Adrenal gland (tissue), 12 donors: Measurements from ENCODE around the gene GPR152. TPM values are rescaled to one million over a fixed set of nuclear protein-coding genes. Genes with fewer than 3 reads are reported as not detected.
A peak's percentile ranks its signal among the peaks of the same experiment; 100 is the strongest.

ENCODE experiments used
- DNase-seq, 7 donors: peaks; one replicate each; pipeline ENCODE4 v3.0.0-alpha.2; 2019 to 2020
- H3K27ac ChIP-seq, 5 donors: fragments of 200-600 bp; sonication (generic) in 4 of 5; 1 replicate in 3 of 5; 2 replicates in 2 of 5; pipeline versions ENCODE4 v1.5.1 to v1.8.0; 2016 to 2020; ENCODE audit warnings: mild to moderate bottlenecking in 1 of 5
- H3K27me3 ChIP-seq: fragments of 200-600 bp; 2 replicates; pipeline ENCODE4 v1.8.0; 2021
- H3K36me3 ChIP-seq, 2 donors: fragments of 200-600 bp; replicated peaks in 1 of 2; 1 replicate in 1 of 2; 2 replicates in 1 of 2; pipeline versions ENCODE4 v1.5.1 to v1.8.0; 2018 to 2022
- H3K4me1 ChIP-seq, 2 donors: fragments of 200-600 bp; replicated peaks in 1 of 2; 1 replicate in 1 of 2; 2 replicates in 1 of 2; pipeline versions ENCODE4 v1.5.1 to v1.8.0; 2018 to 2021
- H3K4me3 ChIP-seq, 4 donors: fragments of 200-600 bp; sonication (generic) in 3 of 4; one replicate each; pipeline ENCODE4 v1.5.1; 2016 to 2018
- H3K9me3 ChIP-seq, 3 donors: fragments of 200-600 bp; sonication (generic) in 1 of 3; replicated peaks in 1 of 3; 1 replicate in 2 of 3; 2 replicates in 1 of 3; pipeline versions ENCODE4 v1.5.1 to v1.8.0; 2016 to 2021
- POLR2A ChIP-seq, 2 donors: fragments of 450-650 bp; IDR thresholded peaks; one replicate each; pipeline ENCODE4 v1.6.1; 2017; ENCODE audit warnings: antibody characterized with exemption in 2 of 2, mild to moderate bottlenecking in 2 of 2, moderate library complexity in 1 of 2
- WGBS, 4 donors: extraction: QIAGEN DNeasy Blood & Tissue Kit in 2 of 4; methylation state at CpG; one replicate each; pipeline versions ENCODE4 v1.1.5 to v1.1.7; 2013 to 2017; 5-methylcytosine and 5-hydroxymethylcytosine counted together
- intact Hi-C, 2 donors: fragments of 100-400 bp; cut with DNase I; formaldehyde crosslinking; loops; one replicate each; pipeline versions ENCODE4 v1.14.1 to v1.15.0; 2022 to 2023
- polyA plus RNA-seq, 3 donors: library from polyadenylated mRNA; stranded (reverse); fragments of 200-250 nt in 2 of 3; fragments of 350-450 nt in 1 of 3; fragmentation: Illumina TruSeq in 1 of 3; extraction: RNeasy Lipid Tissue Mini Kit (QIAGEN cat#74804) in 1 of 3; gene quantifications; one replicate each; pipeline ENCODE4 v1.2.3, GENCODE V29; 2013 to 2014
- total RNA-seq, 9 donors: library from RNA; depleted of rRNA in 4 of 9; stranded (reverse); fragments of >200 nt in 4 of 9; fragments of 120-200 nt in 1 of 9; fragmentation: NEBNext Ultra II Directional in 1 of 9; extraction: Animal tissue kit (Norgen Biotek cat#: 25700) in 1 of 9; gene quantifications; one replicate each; pipeline versions ENCODE4 v1.1.0 to v1.2.4, GENCODE V29; 2013 to 2023
- TF ChIP-seq, protein P1 (sequence below), 6 experiments: fragments of 450-650 bp in 4 of 6; fragments of 200-600 bp in 2 of 6; sonication (generic) in 1 of 6; IDR thresholded peaks; 1 replicate in 5 of 6; 2 replicates in 1 of 6; pipeline versions ENCODE4 v1.5.1 to v1.8.0; 2016 to 2021; ENCODE audit warnings: antibody characterized with exemption in 6 of 6, mild to moderate bottlenecking in 2 of 6, moderate library complexity in 1 of 6
- donor health status: healthy with polysubstance abuse.
- donor health status: Bipolar disorder and iron deficiency.
- donor health status: DM: yes; HTN: yes; CAD: no.
- donor health status: DM: no; HTN: no; CAD: no.
- donor health status: DM: no; HTN: no; CAD: no.
- donor health status: DM: yes; HTN: yes; CAD: no.

GPR152 gene
- total and polyA plus RNA-seq, 12 donors: 0.18 TPM; not detected in 11

DNA sequence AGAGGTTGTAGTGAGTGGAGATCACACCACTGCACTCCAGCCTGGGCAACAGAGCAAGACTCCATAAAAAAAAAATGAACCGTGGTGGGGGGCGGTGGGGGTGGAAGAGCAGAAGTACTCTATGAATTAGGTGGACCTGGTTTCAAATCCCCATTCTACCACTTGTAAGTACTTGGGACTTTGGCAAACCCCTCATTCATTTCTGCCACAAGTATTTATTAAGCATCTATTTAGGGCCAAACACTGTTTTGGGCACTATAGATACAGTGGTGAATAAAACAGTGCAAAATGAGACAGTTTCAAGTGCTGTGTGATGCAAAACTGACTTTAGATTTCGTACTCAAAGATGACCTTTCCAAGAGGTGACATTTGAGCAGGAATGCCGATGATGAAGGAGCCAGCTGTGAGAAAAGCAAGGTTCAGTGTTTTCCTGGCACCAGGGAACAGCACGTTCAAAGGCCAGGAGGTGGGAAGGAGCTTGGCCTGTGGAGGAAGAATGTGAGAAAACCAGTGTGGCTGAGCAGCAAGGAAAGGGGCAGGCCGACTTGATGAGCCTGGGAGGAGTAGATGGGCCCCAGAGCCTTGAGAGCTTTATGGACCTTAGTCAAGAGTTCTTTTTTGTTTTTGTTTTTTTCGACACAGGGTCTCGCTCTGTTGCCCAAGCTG, 17.9 kb upstream of the GPR152 start:
- Histone ChIP-seq H3K27ac (no peak overlapping the region), H3K4me1 (peaks cover 6 to 27% of the 10 kb centered on the region in 2 donors), H3K36me3 (no peaks in the 10 kb centered on the region), H3K27me3 (no peaks in the 10 kb centered on the region), H3K9me3 (no peaks in the 10 kb centered on the region), H3K4me3 (no peak overlapping the region)
- WGBS, 4 donors: 77 to 84% (median 79%) methylated on average over 8 of the region's 8 CpGs
- TF ChIP-seq POLR2A (IDR thresholded peaks at IDR 0.05): no peak
- TF ChIP-seq, protein P1, sequence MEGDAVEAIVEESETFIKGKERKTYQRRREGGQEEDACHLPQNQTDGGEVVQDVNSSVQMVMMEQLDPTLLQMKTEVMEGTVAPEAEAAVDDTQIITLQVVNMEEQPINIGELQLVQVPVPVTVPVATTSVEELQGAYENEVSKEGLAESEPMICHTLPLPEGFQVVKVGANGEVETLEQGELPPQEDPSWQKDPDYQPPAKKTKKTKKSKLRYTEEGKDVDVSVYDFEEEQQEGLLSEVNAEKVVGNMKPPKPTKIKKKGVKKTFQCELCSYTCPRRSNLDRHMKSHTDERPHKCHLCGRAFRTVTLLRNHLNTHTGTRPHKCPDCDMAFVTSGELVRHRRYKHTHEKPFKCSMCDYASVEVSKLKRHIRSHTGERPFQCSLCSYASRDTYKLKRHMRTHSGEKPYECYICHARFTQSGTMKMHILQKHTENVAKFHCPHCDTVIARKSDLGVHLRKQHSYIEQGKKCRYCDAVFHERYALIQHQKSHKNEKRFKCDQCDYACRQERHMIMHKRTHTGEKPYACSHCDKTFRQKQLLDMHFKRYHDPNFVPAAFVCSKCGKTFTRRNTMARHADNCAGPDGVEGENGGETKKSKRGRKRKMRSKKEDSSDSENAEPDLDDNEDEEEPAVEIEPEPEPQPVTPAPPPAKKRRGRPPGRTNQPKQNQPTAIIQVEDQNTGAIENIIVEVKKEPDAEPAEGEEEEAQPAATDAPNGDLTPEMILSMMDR (IDR thresholded peaks at IDR 0.05): no peak
- no peak for DNase-seq
- intact Hi-C loops: no loop called here

DNA sequence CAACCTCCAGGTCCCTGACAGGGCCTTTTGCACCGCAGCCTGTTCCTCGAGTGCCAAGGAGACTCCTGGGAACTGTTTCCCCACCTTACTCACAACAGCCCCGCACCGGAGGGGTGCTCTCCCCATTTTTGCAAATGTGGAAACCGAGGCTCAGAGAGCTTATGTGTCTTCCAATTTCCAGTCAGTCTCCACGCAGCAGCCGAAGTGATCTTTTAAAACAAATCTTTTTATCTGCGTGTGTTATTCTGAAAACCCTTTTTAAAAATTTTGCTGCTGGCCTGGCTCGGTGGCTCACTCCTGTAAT, 16.9 kb upstream of the GPR152 start:
- Histone ChIP-seq H3K27me3 (no peaks in the 10 kb centered on the region), H3K9me3 (no peaks in the 10 kb centered on the region), H3K4me3 (peak overlapping the region in 3 of 4 donors; percentile 22 to 71 (median 34)), H3K4me1 (peaks cover 12 to 33% of the 10 kb centered on the region in 2 donors), H3K36me3 (no peaks in the 10 kb centered on the region), H3K27ac (peak overlapping the region; percentile 26 to 92 (median 81))
- no peak for DNase-seq
- TF ChIP-seq, protein P1 (IDR thresholded peaks at IDR 0.05): no peak
- no peak for TF ChIP-seq POLR2A (IDR thresholded peaks at IDR 0.05)
- intact Hi-C loops: no loop called here
- 13 to 19% (median 14%) methylated on average over 6 to 9 of the region's 9 CpGs for WGBS, 4 donors

DNA sequence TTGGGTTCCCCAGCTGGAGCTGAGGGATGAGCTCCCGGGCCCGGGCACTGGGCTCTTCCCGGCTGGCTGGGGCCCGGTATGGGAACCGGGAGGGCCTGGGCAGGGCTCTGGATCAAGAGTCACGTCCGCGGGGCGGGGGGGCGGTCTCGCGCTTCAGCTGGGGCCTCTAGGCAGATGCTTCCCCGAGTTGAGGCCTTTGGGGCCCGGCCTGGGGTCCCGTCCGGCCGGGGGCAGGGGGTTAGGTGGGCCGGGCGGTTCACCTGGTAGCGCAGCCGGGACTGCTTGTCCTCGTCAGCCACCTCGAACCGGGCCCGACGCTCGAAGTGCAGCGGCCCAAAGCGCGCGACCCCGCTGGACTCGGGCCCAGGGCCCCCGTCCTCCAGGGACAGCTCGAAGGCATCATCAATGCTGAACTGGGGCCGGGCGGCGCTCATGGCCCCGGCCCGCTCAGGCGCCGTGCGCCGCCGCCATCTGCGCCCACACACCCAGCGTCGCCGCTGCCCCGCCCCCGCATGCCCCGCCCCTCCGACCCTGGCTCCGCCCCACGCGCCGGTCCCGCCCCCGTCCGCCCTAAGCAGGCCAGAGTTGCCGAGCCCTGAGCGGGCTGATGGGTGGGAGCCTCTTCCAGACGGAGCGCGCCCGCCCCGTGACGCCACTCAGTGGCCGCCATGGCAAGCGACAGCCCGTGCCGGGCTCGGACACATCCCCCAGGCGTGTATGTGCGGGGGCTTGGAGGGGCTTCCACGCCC, 16.4 kb upstream of the GPR152 start, which contains the start of gene TMEM134:
Gene TMEM134 (minus strand): TSS at position 493 of the 749 bp plus-strand sequence. CDS start 59 bp downstream, at position 434.
- peak; percentile 77 to 88 for TF ChIP-seq POLR2A (IDR thresholded peaks at IDR 0.05)
- TF ChIP-seq, protein P1 (IDR thresholded peaks at IDR 0.05): peak in 5 of 6 experiments; percentile 37 to 59 (median 41)
- WGBS, 4 donors: 0 to 1% (median 0%) methylated on average over 2 to 76 of the region's 76 CpGs
- peak within 1 kb of the TSS; percentile 52 to 92 (median 84) for H3K27ac ChIP-seq
- DNase-seq: peak; percentile 92 to 96 (median 94)
- H3K9me3 ChIP-seq: no peaks in the 10 kb centered on the region
- no peaks in the 10 kb centered on the region for H3K27me3 ChIP-seq
- H3K36me3 ChIP-seq: no peaks in the 10 kb centered on the region
- peaks cover 17 to 38% of the 10 kb centered on the region in 2 donors for H3K4me1 ChIP-seq
- intact Hi-C loops: no loop called here
- H3K4me3 ChIP-seq: peak within 1 kb of the TSS; percentile 16 to 84 (median 61)

DNA sequence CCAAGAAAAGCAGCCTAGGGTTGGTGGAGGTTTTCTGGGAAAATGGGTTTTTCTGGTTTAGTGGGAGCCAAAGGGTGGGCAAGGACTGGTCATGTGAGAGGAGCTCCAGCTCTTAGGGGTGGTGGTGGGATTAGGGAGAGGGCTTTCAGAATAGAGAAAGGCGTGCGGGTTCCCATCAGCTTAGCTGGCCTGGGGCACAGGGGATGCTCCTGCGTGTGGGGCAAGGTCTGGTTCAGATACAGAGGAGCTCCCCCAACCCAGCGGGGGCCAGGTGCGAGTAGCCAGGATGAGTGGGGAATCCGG, 15.9 kb upstream of the GPR152 start:
- Histone ChIP-seq H3K27ac (peak overlapping the region; percentile 52 to 92 (median 84)), H3K4me3 (peak overlapping the region; percentile 16 to 84 (median 61)), H3K27me3 (no peaks in the 10 kb centered on the region), H3K9me3 (no peaks in the 10 kb centered on the region), H3K4me1 (peaks cover 23 to 43% of the 10 kb centered on the region in 2 donors), H3K36me3 (no peaks in the 10 kb centered on the region)
- DNase-seq: no peak
- WGBS, 4 donors: 2 to 10% (median 6%) methylated on average over 3 to 6 of the region's 6 CpGs
- intact Hi-C loops: no loop called here
- no peak for TF ChIP-seq POLR2A (IDR thresholded peaks at IDR 0.05)
- TF ChIP-seq, protein P1 (IDR thresholded peaks at IDR 0.05): no peak
